ELF-1 (cell line): ENCODE data around the gene EPB41.
A peak's percentile ranks its signal among the peaks of the same experiment; 100 is the strongest.
"Not testable (repeated sequence)": the region's sequence is repeated elsewhere in the genome, so short reads cannot be mapped to it uniquely, and the experiment has no call there.

Experiments
- DNase-seq: peaks from one replicate; pipeline ENCODE4 v3.0.0-alpha.2; 2016; ENCODE audit warnings: low read depth, low spot score

Gene EPB41

DNA sequence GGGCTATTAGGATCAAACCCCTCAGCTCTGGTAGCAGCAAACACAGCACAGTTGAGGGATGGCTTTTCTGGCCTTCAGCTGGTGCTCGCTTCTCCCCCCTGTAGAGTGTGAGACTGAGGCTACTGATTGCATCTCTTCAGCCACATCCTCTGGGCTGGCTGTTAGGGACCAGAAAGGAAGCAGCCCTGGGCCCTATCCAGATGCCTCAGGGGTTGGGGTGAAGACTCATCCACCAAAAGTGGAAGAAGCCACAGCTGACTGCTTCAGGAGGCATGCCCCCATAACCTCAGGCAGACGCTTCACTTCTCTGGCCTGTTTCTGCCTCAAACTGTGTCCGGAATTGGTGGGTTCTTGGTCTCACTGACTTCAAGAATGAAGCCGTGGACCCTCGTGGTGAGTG lies 215.5 kb downstream of the EPB41 start:
- DNase-seq = no peak

DNA sequence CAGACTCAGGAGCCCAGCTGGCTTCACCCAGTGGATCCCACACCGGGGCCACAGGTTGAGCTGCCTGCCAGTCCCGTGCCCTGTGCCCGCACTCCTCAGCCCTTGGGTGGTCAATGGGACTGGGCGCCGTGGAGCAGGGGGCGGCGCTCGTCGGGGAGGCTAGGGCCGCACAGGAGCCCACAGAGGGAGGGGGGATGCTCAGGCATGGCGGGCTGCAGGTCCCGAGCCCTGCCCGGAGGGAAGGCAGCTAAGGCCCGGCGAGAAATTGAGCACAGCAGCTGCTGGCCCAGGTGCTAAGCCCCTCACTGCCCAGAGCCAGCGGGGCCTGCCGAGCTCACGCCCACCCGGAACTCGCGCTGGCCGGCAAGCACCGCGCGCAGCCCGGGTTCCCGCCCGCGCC lies 216.7 kb downstream of the EPB41 start:
- not testable (repeated sequence) for DNase-seq

DNA sequence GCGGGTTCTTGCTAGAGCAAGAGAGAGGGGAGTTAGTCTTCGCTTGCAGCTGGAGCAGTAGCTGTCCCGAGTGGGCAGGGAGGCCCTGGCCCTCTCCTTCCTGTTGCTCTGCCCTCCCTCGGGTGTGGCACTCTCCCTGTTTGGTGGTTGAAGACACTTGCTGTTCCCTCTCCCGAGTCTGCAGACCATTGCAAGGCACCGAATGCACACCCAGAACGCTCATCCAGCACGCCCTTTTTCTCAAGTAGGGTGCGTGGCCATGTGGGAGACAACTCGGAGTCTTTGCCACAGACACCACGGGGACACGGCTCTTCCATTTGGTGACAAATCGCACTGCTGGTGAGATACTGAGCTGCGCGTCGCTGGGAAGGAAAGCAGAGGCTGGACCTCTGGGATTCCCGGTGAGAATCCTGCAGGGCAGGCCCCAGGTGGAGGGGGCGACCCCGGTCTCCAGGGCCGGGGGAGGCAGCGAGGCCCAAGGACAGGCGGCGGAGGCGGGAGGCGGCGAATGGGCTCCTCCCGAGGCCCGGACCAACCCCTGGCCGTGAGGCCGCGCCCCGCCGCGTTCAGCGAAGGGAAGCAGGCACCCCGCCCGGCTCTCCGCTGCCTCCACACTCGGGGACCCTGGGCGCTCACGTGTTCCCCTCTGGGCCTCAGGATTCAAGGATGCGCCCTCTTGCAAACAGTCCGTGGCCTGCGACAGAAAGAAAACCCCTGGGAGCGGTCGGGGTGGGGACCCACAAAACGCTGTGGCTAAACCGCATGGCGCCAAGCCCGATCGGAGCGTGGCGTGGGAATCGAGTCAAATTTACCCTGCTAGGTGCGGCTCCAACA lies 219.7 kb downstream of the EPB41 start:
- no peak for DNase-seq

DNA sequence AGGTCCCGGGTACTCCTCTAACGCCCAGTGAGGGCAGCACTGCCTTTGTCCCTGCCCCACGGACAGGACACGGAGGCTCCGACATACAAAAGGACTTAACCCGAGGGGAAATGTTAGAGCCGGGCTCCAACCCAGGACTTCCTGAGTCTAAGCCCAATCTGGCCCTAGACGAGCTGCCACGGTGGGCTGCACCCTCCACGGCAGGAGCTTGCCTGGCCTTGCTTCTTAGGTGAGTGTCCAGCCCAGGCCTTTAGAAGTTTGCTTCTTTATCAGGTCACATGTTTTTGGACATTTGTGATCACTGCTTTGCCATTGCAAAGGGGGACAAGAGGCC lies 220.3 kb downstream of the EPB41 start:
- DNase-seq = no peak

DNA sequence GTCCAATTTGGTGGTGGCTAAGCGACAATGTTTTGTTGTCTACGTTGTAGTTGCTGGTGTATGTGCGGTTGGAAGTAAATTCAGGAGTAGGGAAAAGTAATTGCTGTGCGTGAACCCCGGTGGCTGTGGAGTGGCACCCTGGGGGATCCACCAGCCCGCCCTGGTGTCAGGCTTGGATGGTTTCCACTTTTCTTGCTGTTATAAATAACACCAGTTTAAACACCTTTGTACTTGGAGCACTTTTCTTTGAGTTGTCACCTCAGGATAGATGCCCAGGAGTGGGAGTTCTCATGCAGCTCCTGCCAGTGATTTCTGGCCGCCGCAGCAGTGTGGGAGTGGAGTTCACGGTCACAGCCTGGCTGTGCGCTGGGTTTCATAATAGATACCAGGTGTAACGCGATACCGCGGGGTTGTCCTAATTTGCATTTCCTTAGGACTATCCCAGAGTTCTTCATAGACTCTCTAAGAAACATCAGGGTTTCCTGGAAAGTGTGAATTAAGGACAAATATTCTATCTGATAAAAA lies 222.1 kb downstream of the EPB41 start:
- no peak for DNase-seq

DNA sequence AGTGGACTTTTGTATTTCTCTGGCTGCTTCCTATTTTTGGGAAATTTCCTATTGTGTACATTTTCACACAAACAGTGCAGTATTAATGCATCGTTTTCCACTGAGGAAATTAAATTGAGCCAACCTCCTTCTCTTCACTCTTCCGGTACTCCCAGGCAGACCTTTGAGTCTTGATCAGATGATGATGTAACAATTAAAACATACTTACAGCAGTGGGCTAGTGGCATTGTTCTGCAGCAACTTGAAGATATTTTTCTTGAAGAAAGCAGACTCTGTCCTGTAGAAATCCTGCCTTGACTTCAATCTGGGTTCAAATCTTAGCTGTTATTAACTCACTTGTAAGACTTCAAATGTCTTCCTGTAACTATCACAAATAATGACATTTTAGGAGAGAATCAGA lies 228.3 kb downstream of the EPB41 start:
- no peak for DNase-seq

DNA sequence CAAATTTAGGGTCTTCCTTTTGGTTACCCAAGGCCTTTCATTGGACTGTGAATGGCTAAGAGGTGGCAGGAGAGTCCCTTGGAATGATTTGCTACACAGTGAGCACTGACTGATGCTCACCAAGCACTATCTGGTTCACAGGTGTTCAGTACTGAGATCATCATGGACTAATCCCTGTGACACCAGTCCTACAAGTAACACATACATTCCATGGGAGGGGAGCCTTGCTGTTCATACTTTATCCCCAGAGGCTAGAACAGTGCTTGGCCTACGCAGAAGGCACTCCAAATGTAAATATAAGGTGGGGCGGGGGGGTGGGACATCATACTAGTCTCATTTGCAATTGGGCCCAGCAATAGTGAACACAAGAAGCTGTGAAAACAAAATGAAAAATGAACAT lies 229.8 kb downstream of the EPB41 start:
- DNase-seq = no peak

DNA sequence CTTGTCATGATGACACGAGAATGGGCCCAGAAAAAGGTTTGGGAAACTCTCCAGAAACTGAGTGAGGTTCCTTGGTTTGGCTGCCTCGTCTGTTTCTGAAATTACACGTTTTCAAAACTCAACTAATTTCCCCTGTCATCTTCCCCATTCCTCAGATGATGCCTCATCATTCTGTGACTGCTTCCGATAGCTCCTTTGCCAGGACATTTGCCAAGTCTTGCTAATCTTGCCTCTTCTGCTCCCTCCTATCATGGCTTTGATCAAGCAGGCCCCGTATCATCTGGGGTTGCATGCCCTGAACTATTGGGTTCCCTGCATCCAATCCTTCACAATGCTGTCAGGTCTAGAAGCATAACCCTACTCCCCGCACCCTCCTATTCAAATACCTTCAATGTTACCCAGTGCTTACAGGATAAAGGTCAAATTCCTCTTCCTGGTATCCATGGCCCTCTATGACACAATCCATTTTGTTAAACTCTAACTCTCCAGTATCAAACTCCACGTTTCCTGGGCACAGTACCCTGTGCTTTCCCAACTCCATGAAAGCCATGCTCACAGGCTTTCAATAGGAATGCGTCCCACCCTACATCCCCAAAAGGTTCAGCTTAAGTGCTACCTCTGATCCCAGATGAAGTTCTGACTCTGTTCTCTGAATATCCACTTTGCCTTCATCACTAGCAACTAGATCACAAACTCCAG lies 231.5 kb downstream of the EPB41 start:
- DNase-seq = no peak

DNA sequence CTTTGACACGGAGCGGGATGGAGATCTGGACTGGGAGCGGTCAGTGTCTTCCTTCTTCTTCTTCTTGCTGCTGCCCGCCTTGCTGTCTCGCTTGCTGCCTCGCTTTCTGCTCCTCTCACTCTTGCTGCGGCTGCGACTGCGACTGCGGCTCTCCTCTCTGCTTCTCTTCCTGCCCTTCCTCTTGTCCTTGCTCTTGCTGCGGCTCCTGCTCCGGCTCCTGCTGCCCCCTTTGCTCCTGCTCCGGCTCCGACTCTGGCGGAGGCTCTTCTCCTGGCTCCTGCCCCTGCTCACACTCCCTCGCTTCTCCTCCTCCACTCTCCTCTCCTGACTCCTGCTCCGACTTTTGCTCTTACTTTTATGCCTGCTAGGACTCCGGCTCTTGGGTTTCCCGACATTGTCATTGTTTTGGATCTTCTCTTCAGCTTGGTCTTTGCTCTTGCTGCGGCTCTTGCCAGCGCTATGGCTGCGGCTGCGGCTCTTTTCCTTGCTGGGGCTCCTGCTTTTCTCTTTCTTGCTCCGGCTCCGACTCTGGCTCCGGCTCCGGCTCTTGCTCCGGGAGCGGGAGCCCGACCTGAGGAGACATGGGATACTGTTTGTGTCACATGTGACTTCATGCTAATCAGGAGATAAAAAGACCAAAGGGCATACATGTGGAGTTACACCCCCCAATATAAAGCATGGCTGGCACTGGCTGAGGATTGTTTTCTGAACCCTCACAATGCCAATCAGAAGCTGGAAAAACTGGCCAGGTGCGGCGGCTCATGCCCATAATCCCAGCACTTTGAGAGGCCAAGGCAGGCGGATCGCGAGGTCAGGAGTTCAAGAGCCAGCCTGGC lies 234.5 kb downstream of the EPB41 start:
- no peak for DNase-seq

DNA sequence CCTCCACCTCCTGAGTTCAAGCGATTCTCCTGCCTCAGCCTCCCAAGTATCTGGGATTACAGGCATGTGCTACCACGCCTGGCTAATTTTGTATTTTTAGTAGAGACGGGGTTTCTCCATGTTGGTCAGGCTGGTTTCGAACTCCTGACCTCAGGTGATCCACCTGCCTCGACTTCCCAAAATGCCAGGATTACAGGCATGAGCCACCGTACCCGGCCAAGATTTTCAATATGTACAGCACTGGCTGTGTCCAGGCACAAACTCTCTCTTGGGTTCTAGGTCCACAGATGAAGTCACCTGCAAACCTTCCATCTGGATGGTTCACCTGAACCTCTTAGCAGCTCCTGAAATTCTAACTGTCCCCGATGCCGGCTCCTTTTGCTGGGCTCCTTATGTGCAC lies 236.0 kb downstream of the EPB41 start:
- DNase-seq = not testable (repeated sequence)

DNA sequence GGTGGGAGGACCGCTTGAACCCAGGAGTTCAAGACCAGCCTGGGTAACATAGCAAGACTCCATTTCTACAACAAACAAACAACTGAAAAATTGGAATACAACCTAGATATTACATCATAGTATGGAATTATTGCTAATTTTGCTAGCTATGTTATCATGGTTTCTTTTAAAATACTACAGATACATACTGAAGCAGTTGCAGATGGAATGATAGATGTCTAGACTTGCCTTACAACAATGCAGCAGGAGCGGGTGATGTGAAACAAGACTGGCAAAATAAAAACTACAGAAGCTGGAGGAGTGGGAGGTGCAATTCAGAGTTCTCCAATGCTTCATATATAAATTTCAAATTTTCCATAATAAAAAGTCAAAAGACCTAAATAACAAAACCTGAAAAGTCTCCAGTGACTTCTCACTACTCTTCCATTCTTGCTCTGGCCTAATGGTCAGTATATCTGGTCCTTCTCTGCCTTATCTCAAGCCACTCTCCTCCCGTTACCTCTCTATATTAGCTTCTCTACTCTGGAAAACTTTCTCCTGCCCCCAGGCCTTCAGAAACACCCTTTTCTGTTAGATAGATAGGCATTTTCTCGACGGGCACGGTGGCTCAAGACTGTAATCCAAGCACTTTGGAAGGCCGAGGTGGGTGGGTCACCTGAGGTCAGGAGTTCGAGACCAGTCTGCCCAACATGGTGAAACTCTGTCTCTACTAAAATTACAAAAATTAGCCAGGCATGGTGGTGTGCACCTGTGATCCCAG lies 237.9 kb downstream of the EPB41 start:
- DNase-seq = no peak

DNA sequence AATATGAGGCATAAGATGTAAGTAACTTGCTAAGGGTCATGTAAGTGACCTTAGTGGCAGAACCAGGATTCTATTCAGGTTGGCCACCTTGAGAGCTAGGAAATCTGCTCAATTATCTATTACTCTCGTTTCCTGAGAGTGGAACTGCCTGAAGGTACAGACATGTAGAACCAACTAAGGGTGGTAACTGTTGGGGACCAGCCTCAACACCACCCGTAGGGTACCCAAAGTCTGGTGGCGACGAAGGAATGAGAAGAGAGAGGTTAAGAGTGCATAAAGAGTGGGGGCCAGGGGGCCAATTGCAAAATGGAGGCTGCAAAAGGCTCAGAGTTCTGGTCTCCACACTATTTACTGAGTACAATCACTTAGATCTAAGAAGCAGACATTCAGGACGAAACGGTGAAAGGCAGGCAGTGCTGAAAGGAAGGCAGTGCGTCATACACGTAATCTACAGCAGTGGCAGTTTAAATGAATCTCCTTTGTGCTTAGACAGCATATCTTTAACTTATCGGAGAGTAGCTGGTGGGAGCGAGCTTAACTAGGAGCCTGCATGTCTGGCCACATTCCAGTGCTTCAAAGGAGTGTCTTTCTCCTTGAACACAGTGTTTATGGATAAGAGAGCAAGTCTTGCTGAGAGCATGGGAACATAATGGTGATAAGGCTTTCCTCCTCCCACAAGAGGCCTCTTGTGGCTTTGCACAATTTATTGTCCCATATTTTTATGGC lies 242.3 kb downstream of the EPB41 start:
- peak; percentile 93 for DNase-seq

DNA sequence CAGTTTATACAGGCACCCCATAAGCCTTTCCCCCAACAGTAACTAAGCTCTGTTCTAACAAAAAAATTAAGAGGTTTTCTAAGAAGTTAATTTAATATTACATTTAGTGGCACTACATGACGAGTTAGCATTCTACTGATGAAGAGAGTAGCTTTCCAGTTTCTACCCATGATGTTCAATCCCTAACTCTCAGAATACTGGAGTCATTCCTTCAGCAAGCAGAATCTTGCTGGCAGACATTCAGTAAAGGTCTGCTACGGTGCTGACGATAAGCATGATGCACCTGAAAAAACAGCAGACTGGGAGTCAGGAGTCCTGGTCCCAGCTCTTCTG lies 242.9 kb downstream of the EPB41 start:
- DNase-seq = no peak

DNA sequence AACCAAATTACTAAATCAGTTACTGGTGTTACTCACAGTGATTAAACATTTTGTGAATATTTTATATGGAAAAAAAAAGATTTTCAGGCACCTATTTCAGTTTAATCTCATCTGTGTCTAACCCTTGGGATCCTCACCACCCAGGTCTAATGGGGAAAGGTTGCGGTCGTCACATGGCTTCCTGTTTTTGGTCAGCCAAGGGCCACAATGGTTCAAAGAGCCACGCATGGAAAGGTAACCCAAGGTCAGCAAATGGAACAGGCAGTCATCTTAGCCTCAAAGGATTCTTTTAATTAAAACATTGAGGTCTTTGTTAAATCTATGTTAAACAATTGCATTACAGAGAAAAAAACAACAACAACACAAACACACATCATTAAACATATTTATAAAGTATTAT lies 245.4 kb downstream of the EPB41 start:
- no peak for DNase-seq

DNA sequence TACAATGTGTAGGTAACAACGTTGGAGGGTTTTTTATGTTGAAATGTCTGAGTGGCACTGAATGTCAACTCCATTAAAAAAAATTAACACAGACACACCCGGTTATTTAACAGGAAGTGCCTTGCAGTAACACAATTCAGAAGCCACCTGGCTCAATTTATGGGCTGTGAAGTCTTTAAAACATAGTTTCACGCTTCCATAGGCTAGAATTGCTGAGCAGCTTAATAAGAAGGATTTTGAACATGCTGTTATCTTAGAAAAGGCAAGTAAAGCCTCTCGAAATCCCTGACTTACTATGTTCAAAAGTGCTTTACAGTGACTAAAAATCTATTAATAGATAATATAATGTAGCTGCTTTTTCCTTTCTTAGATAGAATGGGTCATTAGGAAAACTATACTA lies 247.7 kb downstream of the EPB41 start:
- DNase-seq = no peak

DNA sequence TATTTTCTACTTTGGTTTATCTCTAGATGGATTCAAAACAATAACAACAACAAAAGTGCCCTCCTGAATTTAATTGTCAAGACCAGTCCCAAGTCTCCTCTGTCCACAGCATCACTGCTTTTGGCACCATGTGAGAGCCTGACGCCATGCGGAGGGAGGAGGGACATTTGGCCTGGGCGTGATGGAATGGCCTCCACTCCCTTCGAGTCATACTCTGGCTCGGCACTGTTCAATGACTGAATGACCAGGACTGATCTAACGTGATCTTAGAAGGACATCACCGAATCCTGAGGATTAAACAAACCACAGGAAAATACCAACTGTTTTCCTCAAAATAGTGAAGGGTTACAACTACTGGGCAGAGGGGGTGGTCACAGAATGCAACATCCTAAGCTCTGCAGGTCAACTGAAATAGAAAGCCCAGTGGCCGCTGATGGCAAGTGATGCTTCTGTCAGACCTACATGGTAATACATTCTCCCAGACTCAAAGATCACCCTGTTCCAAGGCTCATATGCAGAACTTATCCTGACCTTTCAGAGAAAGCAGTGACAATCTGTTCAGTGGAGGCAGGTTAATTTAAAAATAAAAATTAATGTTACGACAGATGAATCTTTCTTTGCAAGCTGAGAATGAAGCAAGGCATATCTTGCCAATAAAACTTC lies 248.2 kb downstream of the EPB41 start:
- DNase-seq = no peak

DNA sequence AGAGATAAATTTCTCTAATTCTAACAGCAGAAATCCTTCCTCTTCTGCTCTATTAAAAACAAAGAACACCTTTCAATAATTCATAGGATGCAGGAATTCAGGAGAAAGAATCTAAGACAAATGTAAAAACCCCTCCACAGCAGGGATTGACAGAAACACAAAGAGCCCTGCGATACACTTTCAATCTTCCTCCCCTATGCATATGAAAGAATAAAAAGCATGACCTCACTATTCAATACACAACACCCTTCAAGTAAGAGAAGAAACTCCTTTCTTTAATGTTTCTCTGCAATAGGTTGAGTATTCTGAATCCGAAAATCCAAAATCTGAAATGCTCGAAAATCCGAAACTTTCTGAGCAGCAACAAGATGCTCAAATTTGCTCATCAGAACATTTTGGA lies 250.2 kb downstream of the EPB41 start:
- no peak for DNase-seq

DNA sequence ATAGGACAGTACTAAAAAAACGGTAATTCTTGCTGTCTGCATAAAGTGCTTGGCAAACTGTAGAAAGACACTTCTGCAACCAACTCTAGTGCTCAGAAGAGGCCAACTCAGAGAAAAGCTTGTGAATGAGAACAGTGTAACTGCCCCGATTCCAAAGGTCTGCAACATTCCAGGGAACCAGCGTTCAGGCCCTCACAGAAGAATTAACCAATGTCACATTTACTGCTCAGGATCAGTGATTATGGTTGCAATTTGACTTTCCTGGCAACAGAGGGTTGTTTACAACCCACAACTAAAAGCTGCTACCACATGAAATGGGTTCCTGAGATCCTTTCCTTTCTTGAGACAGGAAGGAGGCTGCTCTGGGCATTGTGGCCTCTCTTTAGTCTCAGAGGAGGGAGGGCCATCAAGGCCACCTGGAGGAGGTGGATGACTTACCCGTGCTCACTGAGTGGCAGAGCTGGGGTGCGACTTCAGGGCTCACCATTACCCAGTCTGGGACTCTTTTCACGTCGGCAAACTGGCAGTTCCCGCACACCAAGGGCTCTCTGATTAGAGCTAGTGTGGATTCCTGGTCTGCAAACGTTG lies 252.0 kb downstream of the EPB41 start:
- no peak for DNase-seq

DNA sequence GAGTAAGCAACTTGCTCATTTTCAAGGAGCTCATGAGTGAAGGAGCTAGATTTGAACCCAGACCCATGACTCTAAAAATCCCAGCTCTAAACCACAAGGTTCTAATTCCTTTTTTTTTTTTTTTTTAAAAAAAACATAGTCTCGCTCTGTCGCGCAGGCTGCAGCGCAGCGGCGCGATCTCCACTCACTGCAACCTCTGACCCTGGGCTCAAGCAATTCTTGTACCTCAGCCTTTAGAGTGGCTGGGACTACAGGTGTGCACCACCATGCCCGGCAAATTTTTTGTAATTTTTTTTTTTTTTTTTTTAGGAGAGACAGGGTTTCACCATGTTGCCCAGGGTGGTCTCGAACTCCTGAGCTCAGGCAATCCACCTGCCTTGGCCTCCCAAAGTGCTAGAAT lies 253.5 kb downstream of the EPB41 start:
- DNase-seq = no peak
